ENCODE results near the gene GALNT18.

Gene GALNT18

GRCh38 chr11:11621573-11622339 is at the start of gene GALNT18:
Gene GALNT18, minus strand, starts transcription at chr11:11622005.
- peak; percentile 73 to 77 for DNase-seq (ENCODE audit: extremely low read depth in 1 of 2, low read depth in 1 of 2)

GRCh38 chr11:11670574-11670973 is 48.8 kb upstream of the GALNT18 start:
- DNase-seq (ENCODE audit: extremely low read depth in 1 of 2, low read depth in 1 of 2) = no peak

- DNase-seq (ENCODE audit: extremely low read depth in 1 of 2, low read depth in 1 of 2) = no peak
These were observed 47.5 kb upstream of the GALNT18 start for GRCh38 chr11:11669233-11669846.

- no peak for DNase-seq (ENCODE audit: extremely low read depth in 1 of 2, low read depth in 1 of 2)
These were observed 47.0 kb upstream of the GALNT18 start for GRCh38 chr11:11668781-11669180.

- no peak for DNase-seq (ENCODE audit: extremely low read depth in 1 of 2, low read depth in 1 of 2)
These were observed 46.5 kb upstream of the GALNT18 start for GRCh38 chr11:11668274-11668673.

- DNase-seq (ENCODE audit: extremely low read depth in 1 of 2, low read depth in 1 of 2) = no peak
These were observed 45.3 kb upstream of the GALNT18 start for GRCh38 chr11:11667056-11667455.

- DNase-seq (ENCODE audit: extremely low read depth in 1 of 2, low read depth in 1 of 2) = no peak
These were observed 43.6 kb upstream of the GALNT18 start for GRCh38 chr11:11665407-11665806.

- DNase-seq (ENCODE audit: extremely low read depth in 1 of 2, low read depth in 1 of 2) = no peak
These were observed 42.1 kb upstream of the GALNT18 start for GRCh38 chr11:11663907-11664306.

- DNase-seq (ENCODE audit: extremely low read depth in 1 of 2, low read depth in 1 of 2) = no peak
These were observed 40.8 kb upstream of the GALNT18 start for GRCh38 chr11:11662578-11662977.

- DNase-seq (ENCODE audit: extremely low read depth in 1 of 2, low read depth in 1 of 2) = no peak
These were observed 39.7 kb upstream of the GALNT18 start for GRCh38 chr11:11661326-11662040.

- no peak for DNase-seq (ENCODE audit: extremely low read depth in 1 of 2, low read depth in 1 of 2)
These were observed 38.5 kb upstream of the GALNT18 start for GRCh38 chr11:11660363-11660740.

GRCh38 chr11:11659567-11660362 is 38.0 kb upstream of the GALNT18 start:
- DNase-seq (ENCODE audit: extremely low read depth in 1 of 2, low read depth in 1 of 2) = no peak

GRCh38 chr11:11657218-11657955 is 35.6 kb upstream of the GALNT18 start:
- no peak for DNase-seq (ENCODE audit: extremely low read depth in 1 of 2, low read depth in 1 of 2)

GRCh38 chr11:11641581-11641980 is 19.8 kb upstream of the GALNT18 start:
- DNase-seq (ENCODE audit: extremely low read depth in 1 of 2, low read depth in 1 of 2) = no peak

GRCh38 chr11:11640996-11641395 is 19.2 kb upstream of the GALNT18 start:
- DNase-seq (ENCODE audit: extremely low read depth in 1 of 2, low read depth in 1 of 2) = no peak

- no peak for DNase-seq (ENCODE audit: extremely low read depth in 1 of 2, low read depth in 1 of 2)
These were observed 18.3 kb upstream of the GALNT18 start for GRCh38 chr11:11640152-11640551.

- DNase-seq (ENCODE audit: extremely low read depth in 1 of 2, low read depth in 1 of 2) = no peak
These were observed 14.9 kb upstream of the GALNT18 start for GRCh38 chr11:11636671-11637070.

GRCh38 chr11:11635443-11635842 is 13.6 kb upstream of the GALNT18 start:
- DNase-seq (ENCODE audit: extremely low read depth in 1 of 2, low read depth in 1 of 2) = no peak

- no peak for DNase-seq (ENCODE audit: extremely low read depth in 1 of 2, low read depth in 1 of 2)
These were observed 7.6 kb upstream of the GALNT18 start for GRCh38 chr11:11629368-11629767.

- DNase-seq (ENCODE audit: extremely low read depth in 1 of 2, low read depth in 1 of 2) = no peak
These were observed 6.8 kb upstream of the GALNT18 start for GRCh38 chr11:11628651-11629050.
